KMS-11 (cell line): ENCODE measurements around the gene KCNS3.

Experiments
- H2AFZ ChIP-seq: fragments of 200-600 bp; sonication (generic); 2 replicates; pipeline ENCODE4 v1.6.1; 2016; ENCODE audit warnings: antibody characterized with exemption, mixed run types, low read depth
- H3K27ac ChIP-seq: fragments of 200-600 bp; sonication (generic); 2 replicates; pipeline ENCODE4 v1.6.1; 2016; ENCODE audit warnings: mild to moderate bottlenecking, mixed run types
- H3K27me3 ChIP-seq: fragments of 200-600 bp; sonication (generic); 2 replicates; pipeline ENCODE4 v1.6.1; 2017; ENCODE audit warnings: mild to moderate bottlenecking, low read depth, mixed run types, moderate library complexity; ENCODE audit not compliant: insufficient read depth
- H3K36me3 ChIP-seq: fragments of 200-600 bp; sonication (generic); 2 replicates; pipeline ENCODE4 v1.6.1; 2017; ENCODE audit warnings: mild to moderate bottlenecking, mixed run types; ENCODE audit not compliant: insufficient read depth
- H3K4me1 ChIP-seq: fragments of 200-600 bp; sonication (generic); 2 replicates; pipeline ENCODE4 v1.6.1; 2016; ENCODE audit warnings: mild to moderate bottlenecking, low read depth, mixed run types; ENCODE audit not compliant: poor library complexity, severe bottlenecking
- H3K4me2 ChIP-seq: fragments of 200-600 bp; sonication (generic); 2 replicates; pipeline ENCODE4 v1.7.0; 2016; ENCODE audit warnings: mild to moderate bottlenecking, mixed run types
- H3K4me3 ChIP-seq: fragments of 200-600 bp; sonication (generic); IDR thresholded peaks from 2 replicates; pipeline ENCODE4 v1.6.1; 2017; ENCODE audit warnings: low read depth, low read length, mixed read lengths; ENCODE audit not compliant: insufficient read depth
- H3K79me2 ChIP-seq: fragments of 200-600 bp; sonication (generic); 2 replicates; pipeline ENCODE4 v1.6.1; 2016; ENCODE audit warnings: low read depth, mixed run types; ENCODE audit not compliant: insufficient read depth
- H3K9ac ChIP-seq: fragments of 200-600 bp; sonication (generic); 2 replicates; pipeline ENCODE4 v1.6.1; 2016; ENCODE audit warnings: mild to moderate bottlenecking, mixed run types
- H4K20me1 ChIP-seq: fragments of 200-600 bp; sonication (generic); 2 replicates; pipeline ENCODE4 v1.6.1; 2016; ENCODE audit warnings: mild to moderate bottlenecking, mixed run types; ENCODE audit not compliant: insufficient read depth
- TF ChIP-seq, protein P1 (sequence below): fragments of 200-600 bp; sonication (generic); conservative IDR thresholded peaks from 2 replicates; pipeline ENCODE4 v1.6.1; 2017; ENCODE audit warnings: low read depth, mild to moderate bottlenecking, antibody characterized with exemption, low read length, moderate library complexity, mixed read lengths

KCNS3 gene

DNA sequence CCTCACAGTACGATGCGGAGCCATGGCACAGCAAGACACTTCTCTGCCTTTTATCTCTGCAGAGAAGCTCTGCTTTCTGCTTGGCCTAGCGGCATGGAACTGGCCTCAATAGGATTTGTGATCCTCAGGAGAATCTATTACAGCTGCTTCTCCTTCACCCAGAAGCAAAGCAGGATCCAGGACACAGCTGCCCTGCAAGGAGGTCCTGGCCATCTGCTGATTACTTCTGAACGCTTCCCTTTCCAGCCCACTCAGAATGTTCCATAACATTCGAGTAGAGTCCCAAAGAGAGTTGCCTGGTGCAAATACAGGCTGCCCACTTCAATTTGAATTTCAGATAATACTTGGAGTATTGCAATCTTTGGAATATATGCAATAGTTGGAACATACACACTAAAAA, 29.2 kb upstream of the KCNS3 start:
- Histone ChIP-seq H3K36me3 (no peaks in the 10 kb centered on the region), H3K27me3 (no peaks in the 10 kb centered on the region), H3K9ac (no peak overlapping the region), H2AFZ (no peak overlapping the region), H3K4me3 (no peak overlapping the region), H3K79me2 (no peaks in the 10 kb centered on the region), H3K27ac (no peak overlapping the region), H4K20me1 (no peaks in the 10 kb centered on the region), H3K4me1 (peaks cover 8% of the 10 kb centered on the region), H3K4me2 (no peak overlapping the region)
- TF ChIP-seq, protein P1, sequence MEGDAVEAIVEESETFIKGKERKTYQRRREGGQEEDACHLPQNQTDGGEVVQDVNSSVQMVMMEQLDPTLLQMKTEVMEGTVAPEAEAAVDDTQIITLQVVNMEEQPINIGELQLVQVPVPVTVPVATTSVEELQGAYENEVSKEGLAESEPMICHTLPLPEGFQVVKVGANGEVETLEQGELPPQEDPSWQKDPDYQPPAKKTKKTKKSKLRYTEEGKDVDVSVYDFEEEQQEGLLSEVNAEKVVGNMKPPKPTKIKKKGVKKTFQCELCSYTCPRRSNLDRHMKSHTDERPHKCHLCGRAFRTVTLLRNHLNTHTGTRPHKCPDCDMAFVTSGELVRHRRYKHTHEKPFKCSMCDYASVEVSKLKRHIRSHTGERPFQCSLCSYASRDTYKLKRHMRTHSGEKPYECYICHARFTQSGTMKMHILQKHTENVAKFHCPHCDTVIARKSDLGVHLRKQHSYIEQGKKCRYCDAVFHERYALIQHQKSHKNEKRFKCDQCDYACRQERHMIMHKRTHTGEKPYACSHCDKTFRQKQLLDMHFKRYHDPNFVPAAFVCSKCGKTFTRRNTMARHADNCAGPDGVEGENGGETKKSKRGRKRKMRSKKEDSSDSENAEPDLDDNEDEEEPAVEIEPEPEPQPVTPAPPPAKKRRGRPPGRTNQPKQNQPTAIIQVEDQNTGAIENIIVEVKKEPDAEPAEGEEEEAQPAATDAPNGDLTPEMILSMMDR: no peak

DNA sequence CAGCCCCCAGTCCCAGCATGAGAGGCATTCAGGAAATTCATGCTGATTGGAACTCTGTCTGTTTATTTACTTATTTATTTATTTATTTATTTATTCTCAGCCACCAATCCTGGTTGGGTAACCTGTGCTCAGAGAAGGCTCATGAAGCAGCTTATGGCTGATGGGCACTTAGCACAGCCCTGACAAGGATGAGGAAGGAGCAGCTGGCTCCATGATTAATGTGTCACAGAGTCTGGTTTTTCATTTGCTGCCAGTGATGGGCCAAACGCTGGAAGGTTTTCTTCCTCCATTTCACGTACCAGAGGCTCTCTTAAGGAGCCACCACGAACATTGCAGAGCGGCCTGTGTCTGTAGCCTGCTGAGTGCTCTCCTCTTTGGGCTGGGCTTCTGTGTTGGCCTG, 28.3 kb upstream of the KCNS3 start:
- TF ChIP-seq, protein P1: no peak
- peaks cover 8% of the 10 kb centered on the region for H3K4me1 ChIP-seq
- H3K79me2 ChIP-seq: no peaks in the 10 kb centered on the region
- no peaks in the 10 kb centered on the region for H4K20me1 ChIP-seq
- H3K9ac ChIP-seq: no peak overlapping the region
- no peak overlapping the region for H3K4me3 ChIP-seq
- no peak overlapping the region for H3K4me2 ChIP-seq
- no peak overlapping the region for H2AFZ ChIP-seq
- no peaks in the 10 kb centered on the region for H3K27me3 ChIP-seq
- no peaks in the 10 kb centered on the region for H3K36me3 ChIP-seq
- H3K27ac ChIP-seq: no peak overlapping the region

DNA sequence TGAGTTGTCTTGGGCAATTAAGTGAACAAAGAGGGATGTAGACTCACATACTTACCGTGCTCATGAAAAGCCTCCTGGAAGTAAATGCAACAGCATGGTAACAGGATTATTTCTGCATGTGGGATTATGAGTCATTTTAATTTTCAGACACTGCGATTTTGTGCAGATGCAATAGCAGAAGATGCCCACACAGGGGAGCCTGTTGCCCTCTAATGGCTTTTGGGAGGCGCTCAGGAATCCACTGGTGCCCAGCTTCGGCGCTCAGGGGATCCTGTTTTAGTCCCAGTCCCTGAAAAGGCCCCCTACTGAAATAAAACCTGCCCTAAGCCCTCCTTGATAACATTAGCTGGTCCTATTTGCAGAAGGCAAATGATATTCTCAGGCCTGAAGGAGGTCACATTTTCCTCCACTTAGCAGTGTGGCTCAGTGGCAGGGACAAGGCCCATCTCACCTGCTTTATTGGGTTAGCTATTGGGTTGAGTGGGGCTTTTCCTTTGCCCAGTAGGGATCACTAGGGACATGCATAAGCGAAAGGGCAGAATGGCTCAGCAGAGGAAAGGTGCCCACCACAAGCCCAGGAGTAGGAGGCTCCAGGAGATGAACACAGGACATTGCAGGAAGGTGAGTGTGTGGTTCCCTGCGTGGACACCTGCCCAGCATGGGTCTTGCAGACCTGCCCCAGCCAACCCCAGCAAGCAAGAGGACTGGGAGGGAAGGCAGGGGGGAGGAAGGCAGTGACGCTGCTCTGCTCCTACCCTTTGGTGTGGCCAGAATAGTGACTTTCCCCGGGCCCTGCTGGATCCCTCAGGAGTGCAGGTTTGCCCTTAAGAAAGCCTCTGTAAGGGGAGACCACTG, 26.5 kb upstream of the KCNS3 start:
- peaks cover 8% of the 10 kb centered on the region for H3K4me1 ChIP-seq
- no peaks in the 10 kb centered on the region for H4K20me1 ChIP-seq
- H2AFZ ChIP-seq: peak overlapping the region; percentile 44; the same call in 1 of the 2 replicates
- H3K4me3 ChIP-seq: no peak overlapping the region
- no peak overlapping the region for H3K27ac ChIP-seq
- H3K9ac ChIP-seq: no peak overlapping the region
- TF ChIP-seq, protein P1: peak; percentile 85
- H3K4me2 ChIP-seq: no peak overlapping the region; the same call in 1 of the 2 replicates
- no peaks in the 10 kb centered on the region for H3K79me2 ChIP-seq
- no peaks in the 10 kb centered on the region for H3K27me3 ChIP-seq
- no peaks in the 10 kb centered on the region for H3K36me3 ChIP-seq

DNA sequence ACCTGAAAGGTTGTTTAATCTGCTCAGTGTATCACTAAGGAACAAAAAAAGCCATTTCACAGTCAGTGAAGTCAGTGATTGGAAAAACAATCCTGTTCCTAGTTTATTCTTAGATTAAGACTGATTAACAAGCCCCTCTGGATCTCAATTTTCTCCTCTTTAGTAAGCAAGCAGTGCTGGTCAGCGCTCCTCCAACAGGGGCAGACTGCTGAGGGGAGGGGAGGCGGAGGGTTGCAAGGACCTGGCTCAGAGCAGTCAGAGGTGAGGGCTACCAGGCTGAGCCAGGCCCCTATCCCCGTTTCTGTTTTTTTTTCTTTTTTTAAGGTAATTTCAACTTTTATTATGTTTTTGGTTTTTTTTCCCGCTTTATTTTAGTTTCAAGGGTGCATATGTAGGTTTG, 24.7 kb upstream of the KCNS3 start:
- H3K79me2 ChIP-seq: no peaks in the 10 kb centered on the region
- H3K4me3 ChIP-seq: no peak overlapping the region
- H2AFZ ChIP-seq: no peak overlapping the region
- H3K9ac ChIP-seq: no peak overlapping the region
- peaks cover 8% of the 10 kb centered on the region for H3K4me1 ChIP-seq
- H3K27me3 ChIP-seq: no peaks in the 10 kb centered on the region
- H3K36me3 ChIP-seq: no peaks in the 10 kb centered on the region
- H4K20me1 ChIP-seq: no peaks in the 10 kb centered on the region
- TF ChIP-seq, protein P1: no peak
- H3K4me2 ChIP-seq: no peak overlapping the region
- H3K27ac ChIP-seq: no peak overlapping the region
